SK-N-SH (cell line): Measurements from ENCODE around the gene RFC5. TPM values are rescaled to one million over a fixed set of nuclear protein-coding genes. Genes with fewer than 3 reads are reported as not detected.

Source experiments
- CTCF ChIA-PET: fragments of 300-600, 350-600 bp; formaldehyde crosslinking; extraction: SDS; loops from one replicate; lab custom pipeline; 2021; lab: Yijun Ruan, JAX
- POLR2A ChIA-PET: fragments of 350-600 bp; sonication (Branson Sonifier 250); formaldehyde crosslinking; extraction: SDS; loops from one replicate; lab custom pipeline; 2020; ENCODE audit warnings: antibody characterized with exemption, inconsistent platforms; lab: Yijun Ruan, JAX
- DNase-seq: peaks from one replicate; pipeline ENCODE4 v3.0.0; 2012
- H2AFZ ChIP-seq: fragments of 200-600 bp; sonication (generic); 2 replicates; pipeline ENCODE4 v1.8.1; 2016; ENCODE audit warnings: antibody characterized with exemption, mild to moderate bottlenecking, low read depth
- H3F3A ChIP-seq: fragments of 200-600 bp; sonication (generic); replicated peaks from 2 replicates; pipeline ENCODE3; 2016; ENCODE audit warnings: antibody characterized with exemption, mild to moderate bottlenecking; ENCODE audit not compliant: insufficient read depth
- H3K27ac ChIP-seq, 2 experiments: fragments of 200-500 bp in 1 of 2; fragments of 200-600 bp in 1 of 2; sonication (Bioruptor generic) in 1 of 2; sonication (generic), shearing (Covaris generic) in 1 of 2; 2 replicates each; pipeline versions ENCODE4 v1.5.1 to v1.6.1; 2014 to 2016; ENCODE audit warnings: low read depth in 2 of 2, inconsistent platforms in 1 of 2, low read length in 1 of 2, mild to moderate bottlenecking in 1 of 2, mixed read lengths in 1 of 2
- H3K27me3 ChIP-seq: fragments of 200-600 bp; sonication (generic), shearing (Covaris generic); 2 replicates; pipeline ENCODE4 v1.6.1; 2016; ENCODE audit warnings: mixed run types; ENCODE audit not compliant: insufficient read depth
- H3K36me3 ChIP-seq, 2 experiments: fragments of 200-500 bp in 1 of 2; fragments of 200-600 bp in 1 of 2; sonication (Bioruptor generic) in 1 of 2; sonication (generic) in 1 of 2; replicated peaks in 1 of 2; 2 replicates each; pipeline versions ENCODE3 to v1.5.1; 2014 to 2016; ENCODE audit warnings: low read length in 1 of 2, mild to moderate bottlenecking in 1 of 2; ENCODE audit not compliant: insufficient read depth in 2 of 2, control insufficient read depth in 1 of 2
- H3K4me1 ChIP-seq, 2 experiments: fragments of 200-500 bp in 1 of 2; fragments of 200-600 bp in 1 of 2; sonication (Bioruptor generic) in 1 of 2; sonication (generic), shearing (Covaris generic) in 1 of 2; 2 replicates each; pipeline versions ENCODE4 v1.5.1 to v1.6.1; 2014 to 2016; ENCODE audit warnings: low read depth in 1 of 2, low read length in 1 of 2, mixed run types in 1 of 2; ENCODE audit not compliant: insufficient read depth in 2 of 2, control insufficient read depth in 1 of 2
- H3K4me2 ChIP-seq: fragments of 200-600 bp; sonication (generic), shearing (Covaris generic); 2 replicates; pipeline ENCODE4 v1.6.1; 2017; ENCODE audit warnings: mixed run types
- H3K4me3 ChIP-seq, 2 experiments: fragments of 200-500 bp in 1 of 2; fragments of 200-600 bp in 1 of 2; sonication (Bioruptor generic) in 1 of 2; sonication (generic), shearing (Covaris generic) in 1 of 2; 2 replicates each; pipeline versions ENCODE4 v1.5.1 to v1.8.1; 2014 to 2016; ENCODE audit warnings: low read depth in 2 of 2, inconsistent platforms in 1 of 2, low read length in 1 of 2, mild to moderate bottlenecking in 1 of 2, mixed read lengths in 1 of 2, moderate library complexity in 1 of 2
- H3K79me2 ChIP-seq: fragments of 200-600 bp; sonication (generic); 2 replicates; pipeline ENCODE4 v1.8.1; 2017; ENCODE audit warnings: mild to moderate bottlenecking; ENCODE audit not compliant: insufficient read depth
- H3K9ac ChIP-seq: fragments of 200-600 bp; sonication (generic); 2 replicates; pipeline ENCODE4 v1.6.1; 2017; ENCODE audit warnings: mixed run types
- H3K9me2 ChIP-seq: fragments of 200-600 bp; sonication (generic); 2 replicates; pipeline ENCODE4 v1.6.1; 2017; ENCODE audit warnings: mixed run types
- H3K9me3 ChIP-seq: fragments of 200-600 bp; sonication (generic); 2 replicates; pipeline ENCODE4 v1.6.1; 2017; ENCODE audit warnings: mixed run types, mild to moderate bottlenecking, moderate library complexity
- H4K20me1 ChIP-seq: fragments of 200-600 bp; sonication (generic); 2 replicates; pipeline ENCODE4 v1.6.1; 2017; ENCODE audit warnings: mild to moderate bottlenecking, mixed run types; ENCODE audit not compliant: insufficient read depth
- ELF1 ChIP-seq: IDR thresholded peaks from 2 replicates; pipeline ENCODE4 v1.4.0; 2012
- EP300 ChIP-seq, 2 experiments: IDR thresholded peaks; 2 replicates each; pipeline versions ENCODE4 v1.4.0 to v1.6.1; 2012; ENCODE audit warnings: borderline replicate concordance in 1 of 2, low read depth in 1 of 2, low read length in 1 of 2
- EZH2phosphoT487 ChIP-seq: fragments of 200-600 bp; sonication (generic); IDR thresholded peaks from 2 replicates; pipeline ENCODE4 v1.6.1; 2017; ENCODE audit warnings: low read depth, mixed run types, mild to moderate bottlenecking, antibody characterized with exemption, moderate library complexity, borderline replicate concordance
- GATA2 ChIP-seq: sonication (generic); formaldehyde crosslinking; IDR thresholded peaks from 2 replicates; pipeline ENCODE4 v1.5.0; 2020; ENCODE audit warnings: mild to moderate bottlenecking, missing genetic modification reagents
- MXI1 ChIP-seq: IDR thresholded peaks from 2 replicates; pipeline ENCODE4 v1.6.1; 2012; ENCODE audit warnings: mild to moderate bottlenecking, low read depth, low read length, improper control_type of control experiment
- NFIC ChIP-seq: IDR thresholded peaks from 2 replicates; pipeline ENCODE4 v1.4.0; 2012; ENCODE audit warnings: borderline replicate concordance
- NRF1 ChIP-seq: IDR thresholded peaks from 2 replicates; pipeline ENCODE4 v1.6.1; 2012; ENCODE audit warnings: low read depth, mild to moderate bottlenecking, low read length
- POLR2AphosphoS5 ChIP-seq: IDR thresholded peaks from 2 replicates; pipeline ENCODE4 v1.6.1; 2012; ENCODE audit warnings: low read depth, low read length
- RAD21 ChIP-seq: IDR thresholded peaks from 2 replicates; pipeline ENCODE4 v1.6.1; 2012; ENCODE audit warnings: mild to moderate bottlenecking, low read length
- RCOR1 ChIP-seq: fragments of 150-350 bp; IDR thresholded peaks from 2 replicates; pipeline ENCODE4 v1.6.1; 2017; ENCODE audit warnings: antibody characterized with exemption, low read length
- RFX5 ChIP-seq: IDR thresholded peaks from 2 replicates; pipeline ENCODE4 v1.6.1; 2012; ENCODE audit warnings: mild to moderate bottlenecking, improper control_type of control experiment, low read length
- RXRA ChIP-seq: IDR thresholded peaks from 2 replicates; pipeline ENCODE4 v1.4.0; 2012; ENCODE audit warnings: low read depth, mild to moderate bottlenecking, borderline replicate concordance
- SMC3 ChIP-seq: IDR thresholded peaks from 2 replicates; pipeline ENCODE4 v1.6.1; 2012; ENCODE audit warnings: low read depth, low read length, improper control_type of control experiment
- TEAD4 ChIP-seq: IDR thresholded peaks from 2 replicates; pipeline ENCODE4 v1.4.0; 2012; ENCODE audit warnings: mild to moderate bottlenecking, borderline replicate concordance; ENCODE audit not compliant: insufficient read depth
- YY1 ChIP-seq: IDR thresholded peaks from 2 replicates; pipeline ENCODE4 v1.4.0; 2012; ENCODE audit warnings: low read depth, mild to moderate bottlenecking
- WGBS: methylation state at CpG from one replicate; pipeline ENCODE4 v1.1.6; 2017; ENCODE audit warnings: low lambda C conversion rate; 5-methylcytosine and 5-hydroxymethylcytosine counted together
- polyA plus RNA-seq, 3 experiments: library from polyadenylated mRNA; depleted of rRNA; stranded (reverse); fragments of >200 nt; gene quantifications; 2 replicates each; pipeline ENCODE4 v1.2.3, GENCODE V29; 2012
- TF ChIP-seq, protein P1 (sequence below): IDR thresholded peaks from 2 replicates; pipeline ENCODE4 v1.6.1; 2012; ENCODE audit warnings: mild to moderate bottlenecking, low read depth, low read length, moderate library complexity
- TF ChIP-seq, protein P2 (sequence below): IDR thresholded peaks from 2 replicates; pipeline ENCODE4; 2012
- TF ChIP-seq, protein P3 (sequence below): IDR thresholded peaks from 2 replicates; pipeline ENCODE4 v1.4.0; 2012; ENCODE audit warnings: low read depth, borderline replicate concordance
- TF ChIP-seq, protein P4 (sequence below): fragments of 200-600 bp; sonication (generic); IDR thresholded peaks from 2 replicates; pipeline ENCODE4 v1.6.1; 2017; ENCODE audit warnings: antibody characterized with exemption, mild to moderate bottlenecking, moderate library complexity

Gene RFC5
- polyA plus RNA-seq, 1 of the 3 experiments (the other 2 are of a cell fraction): 15.3 TPM

DNA sequence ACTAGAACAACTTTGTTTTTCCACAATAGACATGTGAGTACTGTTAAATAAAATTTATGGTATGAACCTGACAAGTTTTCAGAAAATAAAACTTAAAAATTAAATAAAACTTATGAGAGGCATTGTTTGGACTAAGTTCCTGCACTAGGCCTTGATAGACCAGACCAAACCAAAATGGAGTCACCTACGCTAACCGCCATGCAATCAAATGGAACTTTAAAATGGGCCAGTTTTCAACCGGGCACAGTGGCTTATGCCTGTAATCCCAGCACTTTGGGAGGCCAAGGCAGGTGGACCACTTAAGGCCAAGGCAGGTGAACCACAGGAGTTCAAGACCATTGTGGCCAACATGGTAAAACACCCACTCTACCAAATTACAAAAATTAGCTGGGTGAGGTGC lies 5.1 kb upstream of the RFC5 start:
- Histone ChIP-seq H3K36me3 (no peaks in the 10 kb centered on the region), H3K79me2 (no peaks in the 10 kb centered on the region), H3K9me2 (no peaks in the 10 kb centered on the region), H2AFZ (no peak overlapping the region), H3K9me3 (no peaks in the 10 kb centered on the region), H3F3A (no peaks in the 10 kb centered on the region), H3K9ac (no peak overlapping the region), H3K4me1 (peaks cover 0 to 3% of the 10 kb centered on the region in 2 experiments; a peak in 2 of 4 replicates), H3K27ac (no peak overlapping the region), H3K4me2 (no peak overlapping the region), H4K20me1 (no peaks in the 10 kb centered on the region), H3K4me3 (no peak overlapping the region), H3K27me3 (no peaks in the 10 kb centered on the region)
- ChIA-PET CTCF (no interaction called here), POLR2A (no interaction called here)
- no peak for DNase-seq
- 96% methylated on average over 3 of the region's 3 CpGs for WGBS
- TF ChIP-seq YY1: no peak
- TF ChIP-seq TEAD4: no peak

DNA sequence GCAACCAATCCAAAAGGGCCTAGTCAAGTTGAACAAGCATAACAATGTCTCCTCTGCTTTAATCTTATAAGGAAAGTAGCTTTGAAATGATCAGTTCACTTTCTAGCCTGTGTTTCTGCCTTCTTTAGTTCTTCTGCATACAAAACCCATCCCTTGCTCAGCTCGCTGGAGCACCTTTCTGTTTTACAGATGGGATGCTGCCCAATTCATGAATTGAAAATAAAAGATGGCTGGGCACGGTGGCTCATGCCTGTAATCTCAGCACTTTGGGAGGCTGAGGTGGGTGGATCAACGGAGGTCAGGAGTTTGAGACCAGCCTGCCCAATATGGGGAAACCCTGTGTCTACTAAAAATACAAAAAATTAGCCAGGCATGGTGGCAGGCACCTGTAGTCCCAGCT lies 4.5 kb upstream of the RFC5 start:
- no peaks in the 10 kb centered on the region for H3K9me3 ChIP-seq
- POLR2A ChIA-PET: no interaction called here
- TF ChIP-seq NRF1 (no peak), EP300 (IDR thresholded peaks at IDR 0.05; ENCODE audit: borderline replicate concordance in 1 of 2, low read depth in 1 of 2, low read length in 1 of 2) (no peak), RAD21 (no peak), NFIC (no peak), RFX5 (no peak), TEAD4 (no peak), RXRA (no peak), POLR2AphosphoS5 (no peak), GATA2 (CRISPR knock-in tag) (no peak), EZH2phosphoT487 (no peak), MXI1 (no peak), SMC3 (no peak), RCOR1 (no peak), ELF1 (no peak)
- TF ChIP-seq, protein P1, sequence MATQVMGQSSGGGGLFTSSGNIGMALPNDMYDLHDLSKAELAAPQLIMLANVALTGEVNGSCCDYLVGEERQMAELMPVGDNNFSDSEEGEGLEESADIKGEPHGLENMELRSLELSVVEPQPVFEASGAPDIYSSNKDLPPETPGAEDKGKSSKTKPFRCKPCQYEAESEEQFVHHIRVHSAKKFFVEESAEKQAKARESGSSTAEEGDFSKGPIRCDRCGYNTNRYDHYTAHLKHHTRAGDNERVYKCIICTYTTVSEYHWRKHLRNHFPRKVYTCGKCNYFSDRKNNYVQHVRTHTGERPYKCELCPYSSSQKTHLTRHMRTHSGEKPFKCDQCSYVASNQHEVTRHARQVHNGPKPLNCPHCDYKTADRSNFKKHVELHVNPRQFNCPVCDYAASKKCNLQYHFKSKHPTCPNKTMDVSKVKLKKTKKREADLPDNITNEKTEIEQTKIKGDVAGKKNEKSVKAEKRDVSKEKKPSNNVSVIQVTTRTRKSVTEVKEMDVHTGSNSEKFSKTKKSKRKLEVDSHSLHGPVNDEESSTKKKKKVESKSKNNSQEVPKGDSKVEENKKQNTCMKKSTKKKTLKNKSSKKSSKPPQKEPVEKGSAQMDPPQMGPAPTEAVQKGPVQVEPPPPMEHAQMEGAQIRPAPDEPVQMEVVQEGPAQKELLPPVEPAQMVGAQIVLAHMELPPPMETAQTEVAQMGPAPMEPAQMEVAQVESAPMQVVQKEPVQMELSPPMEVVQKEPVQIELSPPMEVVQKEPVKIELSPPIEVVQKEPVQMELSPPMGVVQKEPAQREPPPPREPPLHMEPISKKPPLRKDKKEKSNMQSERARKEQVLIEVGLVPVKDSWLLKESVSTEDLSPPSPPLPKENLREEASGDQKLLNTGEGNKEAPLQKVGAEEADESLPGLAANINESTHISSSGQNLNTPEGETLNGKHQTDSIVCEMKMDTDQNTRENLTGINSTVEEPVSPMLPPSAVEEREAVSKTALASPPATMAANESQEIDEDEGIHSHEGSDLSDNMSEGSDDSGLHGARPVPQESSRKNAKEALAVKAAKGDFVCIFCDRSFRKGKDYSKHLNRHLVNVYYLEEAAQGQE: no peak
- TF ChIP-seq, protein P2, sequence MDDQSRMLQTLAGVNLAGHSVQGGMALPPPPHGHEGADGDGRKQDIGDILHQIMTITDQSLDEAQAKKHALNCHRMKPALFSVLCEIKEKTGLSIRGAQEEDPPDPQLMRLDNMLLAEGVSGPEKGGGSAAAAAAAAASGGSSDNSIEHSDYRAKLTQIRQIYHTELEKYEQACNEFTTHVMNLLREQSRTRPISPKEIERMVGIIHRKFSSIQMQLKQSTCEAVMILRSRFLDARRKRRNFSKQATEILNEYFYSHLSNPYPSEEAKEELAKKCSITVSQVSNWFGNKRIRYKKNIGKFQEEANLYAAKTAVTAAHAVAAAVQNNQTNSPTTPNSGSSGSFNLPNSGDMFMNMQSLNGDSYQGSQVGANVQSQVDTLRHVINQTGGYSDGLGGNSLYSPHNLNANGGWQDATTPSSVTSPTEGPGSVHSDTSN: no peak
- TF ChIP-seq, protein P3, sequence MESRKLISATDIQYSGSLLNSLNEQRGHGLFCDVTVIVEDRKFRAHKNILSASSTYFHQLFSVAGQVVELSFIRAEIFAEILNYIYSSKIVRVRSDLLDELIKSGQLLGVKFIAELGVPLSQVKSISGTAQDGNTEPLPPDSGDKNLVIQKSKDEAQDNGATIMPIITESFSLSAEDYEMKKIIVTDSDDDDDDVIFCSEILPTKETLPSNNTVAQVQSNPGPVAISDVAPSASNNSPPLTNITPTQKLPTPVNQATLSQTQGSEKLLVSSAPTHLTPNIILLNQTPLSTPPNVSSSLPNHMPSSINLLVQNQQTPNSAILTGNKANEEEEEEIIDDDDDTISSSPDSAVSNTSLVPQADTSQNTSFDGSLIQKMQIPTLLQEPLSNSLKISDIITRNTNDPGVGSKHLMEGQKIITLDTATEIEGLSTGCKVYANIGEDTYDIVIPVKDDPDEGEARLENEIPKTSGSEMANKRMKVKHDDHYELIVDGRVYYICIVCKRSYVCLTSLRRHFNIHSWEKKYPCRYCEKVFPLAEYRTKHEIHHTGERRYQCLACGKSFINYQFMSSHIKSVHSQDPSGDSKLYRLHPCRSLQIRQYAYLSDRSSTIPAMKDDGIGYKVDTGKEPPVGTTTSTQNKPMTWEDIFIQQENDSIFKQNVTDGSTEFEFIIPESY: no peak
- TF ChIP-seq, protein P4, sequence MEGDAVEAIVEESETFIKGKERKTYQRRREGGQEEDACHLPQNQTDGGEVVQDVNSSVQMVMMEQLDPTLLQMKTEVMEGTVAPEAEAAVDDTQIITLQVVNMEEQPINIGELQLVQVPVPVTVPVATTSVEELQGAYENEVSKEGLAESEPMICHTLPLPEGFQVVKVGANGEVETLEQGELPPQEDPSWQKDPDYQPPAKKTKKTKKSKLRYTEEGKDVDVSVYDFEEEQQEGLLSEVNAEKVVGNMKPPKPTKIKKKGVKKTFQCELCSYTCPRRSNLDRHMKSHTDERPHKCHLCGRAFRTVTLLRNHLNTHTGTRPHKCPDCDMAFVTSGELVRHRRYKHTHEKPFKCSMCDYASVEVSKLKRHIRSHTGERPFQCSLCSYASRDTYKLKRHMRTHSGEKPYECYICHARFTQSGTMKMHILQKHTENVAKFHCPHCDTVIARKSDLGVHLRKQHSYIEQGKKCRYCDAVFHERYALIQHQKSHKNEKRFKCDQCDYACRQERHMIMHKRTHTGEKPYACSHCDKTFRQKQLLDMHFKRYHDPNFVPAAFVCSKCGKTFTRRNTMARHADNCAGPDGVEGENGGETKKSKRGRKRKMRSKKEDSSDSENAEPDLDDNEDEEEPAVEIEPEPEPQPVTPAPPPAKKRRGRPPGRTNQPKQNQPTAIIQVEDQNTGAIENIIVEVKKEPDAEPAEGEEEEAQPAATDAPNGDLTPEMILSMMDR: no peak
- TF ChIP-seq, all 33 proteins: peak for 0
- DNase-seq: no peak
- H3K4me1 ChIP-seq: peaks cover 0 to 4% of the 10 kb centered on the region in 2 experiments; a peak in 2 of 4 replicates
- H3K4me3 ChIP-seq: no peak overlapping the region
- no peak overlapping the region for H3K9ac ChIP-seq
- CTCF ChIA-PET: no interaction called here
- H3K4me2 ChIP-seq: no peak overlapping the region
- H3K79me2 ChIP-seq: peaks cover 4% of the 10 kb centered on the region
- no peaks in the 10 kb centered on the region for H3F3A ChIP-seq
- no peaks in the 10 kb centered on the region for H3K36me3 ChIP-seq
- H3K27ac ChIP-seq: no peak overlapping the region
- WGBS: 63% methylated on average over 3 of the region's 3 CpGs
- H3K9me2 ChIP-seq: no peaks in the 10 kb centered on the region
- H3K27me3 ChIP-seq: no peaks in the 10 kb centered on the region
- no peaks in the 10 kb centered on the region for H4K20me1 ChIP-seq
- no peak overlapping the region for H2AFZ ChIP-seq
